ENCODE results near the gene DNAH2. TPM values are rescaled to one million over a fixed set of nuclear protein-coding genes. Genes with fewer than 3 reads are reported as not detected.

DNAH2 gene
- total and polyA plus RNA-seq, 2 of the 13 experiments (the other 11 are each of a cell fraction or from before 2014, with no cell fraction given): not detected

DNA sequence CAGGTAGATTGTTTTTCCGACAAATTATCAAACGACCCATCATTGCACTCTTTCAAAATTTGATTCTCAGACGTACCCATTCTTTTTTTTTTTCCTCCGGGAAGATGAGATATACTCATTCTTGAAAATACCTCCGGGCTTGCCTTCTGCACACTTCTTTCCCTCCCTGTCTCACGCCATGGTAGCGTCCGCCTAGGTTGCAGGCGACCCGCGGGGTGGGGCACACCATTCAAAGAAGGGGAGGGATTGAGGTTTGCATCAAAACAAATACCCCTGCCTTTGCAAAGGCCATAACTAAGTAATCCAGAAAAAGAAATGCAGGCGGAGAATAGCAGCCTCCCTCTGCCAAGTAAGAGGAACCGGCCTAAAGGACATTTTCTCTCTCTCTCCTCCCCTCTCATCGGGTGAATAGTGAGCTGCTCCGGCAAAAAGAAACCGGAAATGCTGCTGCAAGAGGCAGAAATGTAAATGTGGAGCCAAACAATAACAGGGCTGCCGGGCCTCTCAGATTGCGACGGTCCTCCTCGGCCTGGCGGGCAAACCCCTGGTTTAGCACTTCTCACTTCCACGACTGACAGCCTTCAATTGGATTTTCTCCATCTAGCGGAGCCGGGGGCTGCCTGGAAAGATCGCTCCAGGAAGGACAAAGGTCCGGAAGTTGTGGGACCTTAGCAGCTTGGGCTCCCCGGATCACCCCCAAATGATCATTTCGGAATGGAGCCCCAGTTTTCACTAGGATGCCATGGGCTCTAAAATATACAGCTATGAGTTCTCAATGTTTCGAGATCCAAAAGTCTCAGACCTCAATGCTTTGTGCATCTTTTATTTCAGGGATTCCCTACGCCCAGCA lies 31.1 kb upstream of the DNAH2 start (continued):
- TF ChIP-seq MXI1 (IDR thresholded peaks at IDR 0.05; ENCODE audit: borderline replicate concordance, low read depth, low read length) (no peak), RXRA (CRISPR knock-in tag; IDR thresholded peaks at IDR 0.05) (no peak), ZBTB8A (CRISPR knock-in tag; IDR thresholded peaks at IDR 0.05; ENCODE audit: borderline replicate concordance, low read depth) (no peak), YY1 (IDR thresholded peaks at IDR 0.05; ENCODE audit: insufficient read depth, insufficient replicate concordance, low read depth, low read length) (peak; percentile 44), POGZ (CRISPR knock-in tag; IDR thresholded peaks at IDR 0.05) (no peak), ZNF558 (CRISPR knock-in tag; IDR thresholded peaks at IDR 0.05; ENCODE audit: borderline replicate concordance) (0 out of 2 replicates have a peak, but pooled peaks have one; percentile 8), ZNF761 (CRISPR knock-in tag; conservative IDR thresholded peaks at IDR 0.05) (peak; percentile 80; the same call in 1 of the 2 replicates)
- TF ChIP-seq, protein P1, sequence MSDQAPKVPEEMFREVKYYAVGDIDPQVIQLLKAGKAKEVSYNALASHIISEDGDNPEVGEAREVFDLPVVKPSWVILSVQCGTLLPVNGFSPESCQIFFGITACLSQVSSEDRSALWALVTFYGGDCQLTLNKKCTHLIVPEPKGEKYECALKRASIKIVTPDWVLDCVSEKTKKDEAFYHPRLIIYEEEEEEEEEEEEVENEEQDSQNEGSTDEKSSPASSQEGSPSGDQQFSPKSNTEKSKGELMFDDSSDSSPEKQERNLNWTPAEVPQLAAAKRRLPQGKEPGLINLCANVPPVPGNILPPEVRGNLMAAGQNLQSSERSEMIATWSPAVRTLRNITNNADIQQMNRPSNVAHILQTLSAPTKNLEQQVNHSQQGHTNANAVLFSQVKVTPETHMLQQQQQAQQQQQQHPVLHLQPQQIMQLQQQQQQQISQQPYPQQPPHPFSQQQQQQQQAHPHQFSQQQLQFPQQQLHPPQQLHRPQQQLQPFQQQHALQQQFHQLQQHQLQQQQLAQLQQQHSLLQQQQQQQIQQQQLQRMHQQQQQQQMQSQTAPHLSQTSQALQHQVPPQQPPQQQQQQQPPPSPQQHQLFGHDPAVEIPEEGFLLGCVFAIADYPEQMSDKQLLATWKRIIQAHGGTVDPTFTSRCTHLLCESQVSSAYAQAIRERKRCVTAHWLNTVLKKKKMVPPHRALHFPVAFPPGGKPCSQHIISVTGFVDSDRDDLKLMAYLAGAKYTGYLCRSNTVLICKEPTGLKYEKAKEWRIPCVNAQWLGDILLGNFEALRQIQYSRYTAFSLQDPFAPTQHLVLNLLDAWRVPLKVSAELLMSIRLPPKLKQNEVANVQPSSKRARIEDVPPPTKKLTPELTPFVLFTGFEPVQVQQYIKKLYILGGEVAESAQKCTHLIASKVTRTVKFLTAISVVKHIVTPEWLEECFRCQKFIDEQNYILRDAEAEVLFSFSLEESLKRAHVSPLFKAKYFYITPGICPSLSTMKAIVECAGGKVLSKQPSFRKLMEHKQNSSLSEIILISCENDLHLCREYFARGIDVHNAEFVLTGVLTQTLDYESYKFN (CRISPR knock-in tag; conservative IDR thresholded peaks at IDR 0.05): peak; percentile 11; the same call in 1 of the 2 replicates
- TF ChIP-seq, protein P2, sequence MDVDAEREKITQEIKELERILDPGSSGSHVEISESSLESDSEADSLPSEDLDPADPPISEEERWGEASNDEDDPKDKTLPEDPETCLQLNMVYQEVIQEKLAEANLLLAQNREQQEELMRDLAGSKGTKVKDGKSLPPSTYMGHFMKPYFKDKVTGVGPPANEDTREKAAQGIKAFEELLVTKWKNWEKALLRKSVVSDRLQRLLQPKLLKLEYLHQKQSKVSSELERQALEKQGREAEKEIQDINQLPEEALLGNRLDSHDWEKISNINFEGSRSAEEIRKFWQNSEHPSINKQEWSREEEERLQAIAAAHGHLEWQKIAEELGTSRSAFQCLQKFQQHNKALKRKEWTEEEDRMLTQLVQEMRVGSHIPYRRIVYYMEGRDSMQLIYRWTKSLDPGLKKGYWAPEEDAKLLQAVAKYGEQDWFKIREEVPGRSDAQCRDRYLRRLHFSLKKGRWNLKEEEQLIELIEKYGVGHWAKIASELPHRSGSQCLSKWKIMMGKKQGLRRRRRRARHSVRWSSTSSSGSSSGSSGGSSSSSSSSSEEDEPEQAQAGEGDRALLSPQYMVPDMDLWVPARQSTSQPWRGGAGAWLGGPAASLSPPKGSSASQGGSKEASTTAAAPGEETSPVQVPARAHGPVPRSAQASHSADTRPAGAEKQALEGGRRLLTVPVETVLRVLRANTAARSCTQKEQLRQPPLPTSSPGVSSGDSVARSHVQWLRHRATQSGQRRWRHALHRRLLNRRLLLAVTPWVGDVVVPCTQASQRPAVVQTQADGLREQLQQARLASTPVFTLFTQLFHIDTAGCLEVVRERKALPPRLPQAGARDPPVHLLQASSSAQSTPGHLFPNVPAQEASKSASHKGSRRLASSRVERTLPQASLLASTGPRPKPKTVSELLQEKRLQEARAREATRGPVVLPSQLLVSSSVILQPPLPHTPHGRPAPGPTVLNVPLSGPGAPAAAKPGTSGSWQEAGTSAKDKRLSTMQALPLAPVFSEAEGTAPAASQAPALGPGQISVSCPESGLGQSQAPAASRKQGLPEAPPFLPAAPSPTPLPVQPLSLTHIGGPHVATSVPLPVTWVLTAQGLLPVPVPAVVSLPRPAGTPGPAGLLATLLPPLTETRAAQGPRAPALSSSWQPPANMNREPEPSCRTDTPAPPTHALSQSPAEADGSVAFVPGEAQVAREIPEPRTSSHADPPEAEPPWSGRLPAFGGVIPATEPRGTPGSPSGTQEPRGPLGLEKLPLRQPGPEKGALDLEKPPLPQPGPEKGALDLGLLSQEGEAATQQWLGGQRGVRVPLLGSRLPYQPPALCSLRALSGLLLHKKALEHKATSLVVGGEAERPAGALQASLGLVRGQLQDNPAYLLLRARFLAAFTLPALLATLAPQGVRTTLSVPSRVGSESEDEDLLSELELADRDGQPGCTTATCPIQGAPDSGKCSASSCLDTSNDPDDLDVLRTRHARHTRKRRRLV (CRISPR knock-in tag; IDR thresholded peaks at IDR 0.05): no peak
